ENCODE results near the gene DDB1. TPM values are rescaled to one million over a fixed set of nuclear protein-coding genes. Genes with fewer than 3 reads are reported as not detected.

The DDB1 gene
- total and polyA plus RNA-seq, 2 experiments from 2014 or later = 177 to 215 TPM

DNA sequence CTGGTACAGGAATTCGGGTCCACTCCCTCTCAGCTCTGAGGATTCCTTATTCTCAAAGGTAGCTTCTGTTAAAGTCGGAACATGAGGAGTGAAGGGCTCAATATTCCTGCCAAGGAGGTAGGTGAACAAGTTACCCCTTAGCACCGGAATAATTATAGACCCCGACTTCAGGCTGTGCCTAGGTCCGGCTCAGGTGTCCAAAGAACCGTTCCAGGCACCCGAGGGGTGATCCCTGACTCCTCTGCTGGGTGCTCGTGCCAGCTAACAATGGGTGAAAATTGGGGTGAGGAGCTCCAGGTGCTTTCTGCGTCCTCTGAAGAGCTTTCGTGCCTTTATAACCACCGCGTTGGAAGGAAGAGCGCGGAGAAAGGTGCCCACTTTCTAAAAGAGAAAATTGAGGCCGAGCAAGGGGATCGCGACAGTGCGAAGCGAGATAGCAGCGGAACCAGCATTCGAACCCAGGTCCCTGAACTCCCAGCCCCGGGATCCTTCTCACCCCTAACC is 28.4 kb upstream of the DDB1 start:
- no peak for TF ChIP-seq EZH2 (IDR thresholded peaks at IDR 0.05; ENCODE audit: borderline replicate concordance)
- TF ChIP-seq EZH2phosphoT487 (IDR thresholded peaks at IDR 0.05; ENCODE audit: low read depth, severe bottlenecking, unreplicated experiment) = no peak
- TF ChIP-seq, protein P1, sequence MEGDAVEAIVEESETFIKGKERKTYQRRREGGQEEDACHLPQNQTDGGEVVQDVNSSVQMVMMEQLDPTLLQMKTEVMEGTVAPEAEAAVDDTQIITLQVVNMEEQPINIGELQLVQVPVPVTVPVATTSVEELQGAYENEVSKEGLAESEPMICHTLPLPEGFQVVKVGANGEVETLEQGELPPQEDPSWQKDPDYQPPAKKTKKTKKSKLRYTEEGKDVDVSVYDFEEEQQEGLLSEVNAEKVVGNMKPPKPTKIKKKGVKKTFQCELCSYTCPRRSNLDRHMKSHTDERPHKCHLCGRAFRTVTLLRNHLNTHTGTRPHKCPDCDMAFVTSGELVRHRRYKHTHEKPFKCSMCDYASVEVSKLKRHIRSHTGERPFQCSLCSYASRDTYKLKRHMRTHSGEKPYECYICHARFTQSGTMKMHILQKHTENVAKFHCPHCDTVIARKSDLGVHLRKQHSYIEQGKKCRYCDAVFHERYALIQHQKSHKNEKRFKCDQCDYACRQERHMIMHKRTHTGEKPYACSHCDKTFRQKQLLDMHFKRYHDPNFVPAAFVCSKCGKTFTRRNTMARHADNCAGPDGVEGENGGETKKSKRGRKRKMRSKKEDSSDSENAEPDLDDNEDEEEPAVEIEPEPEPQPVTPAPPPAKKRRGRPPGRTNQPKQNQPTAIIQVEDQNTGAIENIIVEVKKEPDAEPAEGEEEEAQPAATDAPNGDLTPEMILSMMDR (IDR thresholded peaks at IDR 0.05; ENCODE audit: poor library complexity) = no peak
- peak overlapping the region; percentile 71 for H3K4me3 ChIP-seq
- H3K9me3 ChIP-seq (ENCODE audit: low read depth) = no peaks in the 10 kb centered on the region
- H3K27ac ChIP-seq = peak overlapping the region; percentile 99
- peaks cover 37% of the 10 kb centered on the region for H3K79me2 ChIP-seq
- H3K27me3 ChIP-seq = no peaks in the 10 kb centered on the region
- no peaks in the 10 kb centered on the region for H3K9me2 ChIP-seq (replicated peaks; ENCODE audit: insufficient read depth)
- no peaks in the 10 kb centered on the region for H3K36me3 ChIP-seq (replicated peaks; ENCODE audit: insufficient read depth, low read depth)
- peaks cover 9% of the 10 kb centered on the region for H3K4me1 ChIP-seq (ENCODE audit: insufficient read depth)
- peak overlapping the region; percentile 91 for H2AFZ ChIP-seq
- peak overlapping the region; percentile 90 for H3K4me2 ChIP-seq
- 5% methylated on average over 22 of the region's 22 CpGs for WGBS (ENCODE audit: low lambda C conversion rate, missing lambda C conversion rate)
- no peaks in the 10 kb centered on the region for H4K20me1 ChIP-seq (ENCODE audit: insufficient read depth, poor library complexity, severe bottlenecking)
- no peak for DNase-seq (ENCODE audit: low spot score)

GRCh38 chr11:61359516-61359915 is 26.6 kb upstream of the DDB1 start:
- no peaks in the 10 kb centered on the region for H3K9me2 ChIP-seq (replicated peaks; ENCODE audit: insufficient read depth)
- WGBS (ENCODE audit: low lambda C conversion rate, missing lambda C conversion rate) = 83% methylated on average over 6 of the region's 6 CpGs
- H3K4me3 ChIP-seq = no peak overlapping the region
- no peaks in the 10 kb centered on the region for H4K20me1 ChIP-seq (ENCODE audit: insufficient read depth, poor library complexity, severe bottlenecking)
- no peaks in the 10 kb centered on the region for H3K36me3 ChIP-seq (replicated peaks; ENCODE audit: insufficient read depth, low read depth)
- peaks cover 37% of the 10 kb centered on the region for H3K79me2 ChIP-seq
- TF ChIP-seq EZH2phosphoT487 (IDR thresholded peaks at IDR 0.05; ENCODE audit: low read depth, severe bottlenecking, unreplicated experiment) (no peak), EZH2 (IDR thresholded peaks at IDR 0.05; ENCODE audit: borderline replicate concordance) (no peak)
- no peak overlapping the region for H3K4me2 ChIP-seq
- no peaks in the 10 kb centered on the region for H3K27me3 ChIP-seq
- H3K4me1 ChIP-seq (ENCODE audit: insufficient read depth) = peaks cover 9% of the 10 kb centered on the region
- H2AFZ ChIP-seq = no peak overlapping the region
- peak overlapping the region; percentile 43 for H3K27ac ChIP-seq
- no peaks in the 10 kb centered on the region for H3K9me3 ChIP-seq (ENCODE audit: low read depth)
- peak; percentile 65 for DNase-seq (ENCODE audit: low spot score)

- no peak overlapping the region for H3K27ac ChIP-seq
- H3K27me3 ChIP-seq = no peaks in the 10 kb centered on the region
- no peak for DNase-seq (ENCODE audit: low spot score)
- no peak for TF ChIP-seq EZH2phosphoT487 (IDR thresholded peaks at IDR 0.05; ENCODE audit: low read depth, severe bottlenecking, unreplicated experiment)
- TF ChIP-seq, protein P1 (IDR thresholded peaks at IDR 0.05; ENCODE audit: poor library complexity) = no peak
- no peak for TF ChIP-seq EZH2 (IDR thresholded peaks at IDR 0.05; ENCODE audit: borderline replicate concordance)
- no peaks in the 10 kb centered on the region for H3K9me2 ChIP-seq (replicated peaks; ENCODE audit: insufficient read depth)
- 98% methylated on average over 11 of the region's 11 CpGs for WGBS (ENCODE audit: low lambda C conversion rate, missing lambda C conversion rate)
- H3K4me1 ChIP-seq (ENCODE audit: insufficient read depth) = peaks cover 9% of the 10 kb centered on the region
- no peak overlapping the region for H3K4me2 ChIP-seq
- no peak overlapping the region for H2AFZ ChIP-seq
- H3K79me2 ChIP-seq = peaks cover 30% of the 10 kb centered on the region
- no peaks in the 10 kb centered on the region for H3K36me3 ChIP-seq (replicated peaks; ENCODE audit: insufficient read depth, low read depth)
- H3K4me3 ChIP-seq = no peak overlapping the region
- H4K20me1 ChIP-seq (ENCODE audit: insufficient read depth, poor library complexity, severe bottlenecking) = no peaks in the 10 kb centered on the region
- no peaks in the 10 kb centered on the region for H3K9me3 ChIP-seq (ENCODE audit: low read depth)
These were observed 25.7 kb upstream of the DDB1 start for GRCh38 chr11:61358566-61358965.

GRCh38 chr11:61357894-61358239 is 25.0 kb upstream of the DDB1 start:
- WGBS (ENCODE audit: low lambda C conversion rate, missing lambda C conversion rate) = 88% methylated on average over 6 of the region's 6 CpGs
- H3K79me2 ChIP-seq = peaks cover 23% of the 10 kb centered on the region
- no peak for DNase-seq (ENCODE audit: low spot score)

More at GRCh38 chr11:61357894-61358239, 25.0 kb upstream of the DDB1 start:
- H3K9me2 ChIP-seq (replicated peaks; ENCODE audit: insufficient read depth) = no peaks in the 10 kb centered on the region
- H3K27me3 ChIP-seq = no peaks in the 10 kb centered on the region
- H4K20me1 ChIP-seq (ENCODE audit: insufficient read depth, poor library complexity, severe bottlenecking) = no peaks in the 10 kb centered on the region
- H3K9me3 ChIP-seq (ENCODE audit: low read depth) = no peaks in the 10 kb centered on the region
- no peak overlapping the region for H3K27ac ChIP-seq
- H3K4me3 ChIP-seq = no peak overlapping the region
- H3K36me3 ChIP-seq (replicated peaks; ENCODE audit: insufficient read depth, low read depth) = no peaks in the 10 kb centered on the region
- no peak overlapping the region for H3K4me2 ChIP-seq
- H3K4me1 ChIP-seq (ENCODE audit: insufficient read depth) = peaks cover 2% of the 10 kb centered on the region
- no peak overlapping the region for H2AFZ ChIP-seq
- no peak for TF ChIP-seq EZH2 (IDR thresholded peaks at IDR 0.05; ENCODE audit: borderline replicate concordance)
- TF ChIP-seq EZH2phosphoT487 (IDR thresholded peaks at IDR 0.05; ENCODE audit: low read depth, severe bottlenecking, unreplicated experiment) = no peak

Measured in hepatocyte (in vitro differentiated cells).